Left ventricle myocardium inferior (tissue), 1 donor: Measurements from ENCODE around the gene CACNB2. TPM values are rescaled to one million over a fixed set of nuclear protein-coding genes. Genes with fewer than 3 reads are reported as not detected.

Experiments
- DNase-seq: peaks from one replicate; pipeline ENCODE4 v3.0.0-alpha.2; 2020
- H3K27ac ChIP-seq: fragments of 200-600 bp; replicated peaks from 2 replicates; pipeline ENCODE4 v1.8.0; 2021
- H3K27me3 ChIP-seq: fragments of 200-600 bp; 2 replicates; pipeline ENCODE4 v1.8.0; 2021; ENCODE audit warnings: low read depth
- H3K36me3 ChIP-seq: fragments of 200-600 bp; 2 replicates; pipeline ENCODE4 v1.8.0; 2021
- H3K4me1 ChIP-seq: fragments of 200-600 bp; 2 replicates; pipeline ENCODE4 v1.8.0; 2021
- H3K4me3 ChIP-seq: fragments of 200-600 bp; 2 replicates; pipeline ENCODE4 v1.8.0; 2021; ENCODE audit warnings: mild to moderate bottlenecking, moderate library complexity
- H3K9me3 ChIP-seq: fragments of 200-600 bp; replicated peaks from 2 replicates; pipeline ENCODE4 v1.8.0; 2021
- CTCF ChIP-seq: fragments of 200-600 bp; IDR thresholded peaks from 2 replicates; pipeline ENCODE4 v1.8.0; 2021; ENCODE audit warnings: antibody characterized with exemption, mild to moderate bottlenecking, borderline replicate concordance
- intact Hi-C: fragments of 100-400 bp; cut with micrococcal nuclease; formaldehyde crosslinking; loops from one replicate; pipeline ENCODE4 v1.11.0; 2022
- total RNA-seq: library from RNA; stranded (reverse); fragmentation: NEBNext Ultra II Directional; extraction: Animal tissue kit (Norgen Biotek cat#: 25700); gene quantifications from one replicate; pipeline ENCODE4 v1.2.1, GENCODE V29; 2021
- donor health status: DM: no; HTN: yes; CAD: no; lungs with severe emphysema.

CACNB2 gene
- total RNA-seq, 1 donor from 2014 or later: 38.1 TPM

DNA sequence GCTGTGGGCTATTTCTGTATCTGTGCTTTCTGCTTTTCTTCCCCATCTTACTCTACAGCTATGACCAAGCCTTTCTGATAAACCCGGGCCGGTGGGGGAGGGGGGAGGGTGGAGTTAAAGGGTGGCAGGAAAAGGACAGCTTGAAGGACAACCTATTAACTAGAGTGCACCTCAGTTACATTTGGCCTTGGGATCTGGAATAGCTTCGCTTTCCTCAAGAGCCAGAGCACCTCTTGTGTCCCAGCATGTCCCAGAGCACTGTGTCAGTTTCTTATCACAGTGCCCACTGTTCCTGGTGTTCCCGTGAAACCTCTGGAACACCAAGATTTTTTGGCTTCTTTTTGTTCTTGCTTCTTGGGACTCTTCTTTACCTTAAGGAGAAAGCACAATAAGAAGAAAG lies 350.5 kb downstream of the CACNB2 start:
- peaks cover 30% of the 10 kb centered on the region for H3K4me1 ChIP-seq
- no peak for DNase-seq
- TF ChIP-seq CTCF: no peak
- no peaks in the 10 kb centered on the region for H3K36me3 ChIP-seq
- no peak overlapping the region for H3K4me3 ChIP-seq
- no peaks in the 10 kb centered on the region for H3K27me3 ChIP-seq
- no peaks in the 10 kb centered on the region for H3K9me3 ChIP-seq
- intact Hi-C loops: no loop called here
- peak overlapping the region; percentile 68 for H3K27ac ChIP-seq

GRCh38 chr10:18497806-18498369 lies 357.7 kb downstream of the CACNB2 start:
- Histone ChIP-seq H3K27me3 (no peaks in the 10 kb centered on the region), H3K27ac (peak overlapping the region; percentile 44), H3K4me1 (peaks cover 26% of the 10 kb centered on the region), H3K4me3 (no peak overlapping the region), H3K36me3 (peaks cover 8% of the 10 kb centered on the region), H3K9me3 (no peaks in the 10 kb centered on the region)
- TF ChIP-seq CTCF: no peak
- intact Hi-C loops: no loop called here
- no peak for DNase-seq

- peaks cover 26% of the 10 kb centered on the region for H3K4me1 ChIP-seq
- intact Hi-C loops: no loop called here
- TF ChIP-seq CTCF: no peak
These were observed 358.8 kb downstream of the CACNB2 start for GRCh38 chr10:18498998-18499397.

GRCh38 chr10:18500576-18500975 lies 360.4 kb downstream of the CACNB2 start:
- Histone ChIP-seq H3K4me3 (no peak overlapping the region), H3K9me3 (no peaks in the 10 kb centered on the region), H3K27me3 (no peaks in the 10 kb centered on the region), H3K36me3 (peaks cover 8% of the 10 kb centered on the region), H3K27ac (no peak overlapping the region), H3K4me1 (peaks cover 37% of the 10 kb centered on the region)
- intact Hi-C loops: no loop called here
- no peak for DNase-seq
- no peak for TF ChIP-seq CTCF

More at GRCh38 chr10:18498998-18499397, 358.8 kb downstream of the CACNB2 start:
- Histone ChIP-seq H3K27ac (peak overlapping the region; percentile 44), H3K4me3 (no peak overlapping the region), H3K36me3 (peaks cover 8% of the 10 kb centered on the region), H3K27me3 (no peaks in the 10 kb centered on the region), H3K9me3 (no peaks in the 10 kb centered on the region)
- DNase-seq: no peak

- intact Hi-C loops: no loop called here
- peaks cover 43% of the 10 kb centered on the region for H3K4me1 ChIP-seq
- no peak overlapping the region for H3K27ac ChIP-seq
- H3K27me3 ChIP-seq: no peaks in the 10 kb centered on the region
- no peak for DNase-seq
- H3K36me3 ChIP-seq: peaks cover 8% of the 10 kb centered on the region
- H3K9me3 ChIP-seq: no peaks in the 10 kb centered on the region
- TF ChIP-seq CTCF: no peak
- H3K4me3 ChIP-seq: no peak overlapping the region
These were observed 361.0 kb downstream of the CACNB2 start for GRCh38 chr10:18501198-18501597.

- DNase-seq: no peak
- H3K36me3 ChIP-seq: peaks cover 8% of the 10 kb centered on the region
- TF ChIP-seq CTCF: no peak
These were observed 361.4 kb downstream of the CACNB2 start for GRCh38 chr10:18501629-18502028.

More at GRCh38 chr10:18501629-18502028, 361.4 kb downstream of the CACNB2 start:
- H3K27me3 ChIP-seq: no peaks in the 10 kb centered on the region
- intact Hi-C loops: no loop called here
- peaks cover 43% of the 10 kb centered on the region for H3K4me1 ChIP-seq
- H3K9me3 ChIP-seq: no peaks in the 10 kb centered on the region
- H3K27ac ChIP-seq: no peak overlapping the region
- no peak overlapping the region for H3K4me3 ChIP-seq
